Measurements from ENCODE around the gene GPRC5D.

The GPRC5D gene

DNA sequence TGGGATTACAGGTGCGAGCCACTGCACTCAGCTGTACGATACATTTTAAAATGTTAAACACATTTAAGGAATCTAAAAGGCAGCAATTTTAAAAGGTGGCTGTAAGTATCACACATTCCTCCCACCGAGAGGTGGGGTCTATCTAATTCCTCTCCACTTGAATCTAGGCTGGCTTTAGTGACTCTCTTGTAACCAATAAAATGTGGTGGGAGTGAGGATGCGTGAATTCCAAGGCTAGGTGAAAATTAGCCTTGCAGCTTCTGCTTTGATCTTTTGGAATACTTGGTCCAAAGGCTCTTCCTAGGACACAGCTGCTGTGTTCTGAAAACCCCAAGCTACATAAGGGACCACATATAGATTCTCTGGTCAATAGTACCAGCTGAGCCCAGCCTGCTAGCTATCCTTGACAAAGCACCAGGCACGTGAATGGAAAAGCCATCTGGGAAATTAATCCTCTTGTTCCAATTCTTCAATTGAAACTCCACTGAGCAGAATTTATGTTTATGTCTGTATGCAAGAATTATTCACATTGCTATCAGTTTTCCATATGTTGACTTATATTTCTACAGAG, 8.8 kb upstream of the GPRC5D start:
- no peak overlapping the region for H3K4me3 Mint-ChIP-seq
- H3K27ac Mint-ChIP-seq: no peak overlapping the region
- H3K9me3 Mint-ChIP-seq (ENCODE audit: low read depth): no peaks in the 10 kb centered on the region
- peaks cover 2% of the 10 kb centered on the region for H3K27me3 Mint-ChIP-seq
- H3K4me1 Mint-ChIP-seq (ENCODE audit: low read depth): no peaks in the 10 kb centered on the region
- H3K36me3 Mint-ChIP-seq: no peaks in the 10 kb centered on the region

DNA sequence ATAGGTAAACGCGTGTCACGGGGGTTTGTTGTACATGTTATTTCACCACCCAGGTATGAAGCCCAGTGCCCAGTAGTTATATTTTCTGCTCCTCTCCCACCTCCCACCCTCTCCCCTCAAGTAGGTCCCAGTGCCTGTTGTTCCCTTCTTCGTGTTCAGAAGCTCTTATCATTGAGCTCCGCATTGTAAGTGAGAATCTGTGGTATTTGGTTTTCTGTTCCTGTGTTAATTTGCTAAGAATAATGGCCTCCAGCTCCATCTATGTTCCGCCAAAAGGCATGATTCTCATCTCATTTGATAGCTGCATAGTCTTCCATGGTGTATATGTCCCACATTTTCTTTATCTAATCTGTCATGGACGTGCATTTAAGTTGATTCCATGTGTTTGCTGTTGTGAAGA, 6.9 kb upstream of the GPRC5D start:
- Mint-ChIP-seq H3K4me3 (no peak overlapping the region), H3K4me1 (ENCODE audit: low read depth) (no peaks in the 10 kb centered on the region), H3K27me3 (peaks cover 2% of the 10 kb centered on the region), H3K36me3 (no peaks in the 10 kb centered on the region), H3K27ac (no peak overlapping the region), H3K9me3 (ENCODE audit: low read depth) (no peaks in the 10 kb centered on the region)

DNA sequence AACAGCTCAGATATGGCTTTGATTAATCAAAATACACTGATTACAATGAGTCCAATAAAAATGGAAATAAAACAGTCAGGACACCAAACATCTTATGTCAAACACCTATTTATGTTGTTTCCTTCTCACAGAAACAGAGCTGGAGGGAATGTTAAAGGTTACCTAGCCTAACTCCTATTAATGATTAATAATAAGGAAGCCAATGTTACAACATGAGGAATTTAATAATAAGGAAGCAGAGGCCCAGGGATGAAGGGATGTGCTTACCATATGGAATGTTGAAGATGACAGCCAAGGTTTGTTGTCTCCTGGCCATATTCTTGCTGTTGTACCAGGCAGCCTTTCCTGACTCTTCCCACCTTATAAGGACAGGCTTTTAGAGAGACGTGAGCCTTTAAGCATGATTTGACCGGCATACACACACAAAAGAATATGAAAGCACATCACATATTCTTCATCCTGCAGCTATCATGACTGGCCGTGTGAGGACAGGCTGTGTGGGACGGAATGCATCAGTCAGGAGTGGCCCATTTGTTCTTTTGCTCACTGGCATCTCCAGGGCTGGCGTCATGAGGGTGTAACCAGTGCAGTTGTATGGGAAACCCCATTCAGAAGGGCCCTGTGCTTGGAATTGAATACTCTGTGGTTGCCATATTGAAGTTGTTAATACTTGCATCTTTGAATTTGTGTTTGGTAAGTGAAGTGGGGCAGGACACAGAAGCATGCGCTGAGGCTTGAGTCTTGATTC, 3.1 kb upstream of the GPRC5D start:
- no peaks in the 10 kb centered on the region for H3K9me3 Mint-ChIP-seq (ENCODE audit: low read depth)
- H3K4me1 Mint-ChIP-seq (ENCODE audit: low read depth): no peaks in the 10 kb centered on the region
- H3K27ac Mint-ChIP-seq: no peak overlapping the region
- no peak overlapping the region for H3K4me3 Mint-ChIP-seq
- H3K27me3 Mint-ChIP-seq: no peaks in the 10 kb centered on the region
- H3K36me3 Mint-ChIP-seq: no peaks in the 10 kb centered on the region

DNA sequence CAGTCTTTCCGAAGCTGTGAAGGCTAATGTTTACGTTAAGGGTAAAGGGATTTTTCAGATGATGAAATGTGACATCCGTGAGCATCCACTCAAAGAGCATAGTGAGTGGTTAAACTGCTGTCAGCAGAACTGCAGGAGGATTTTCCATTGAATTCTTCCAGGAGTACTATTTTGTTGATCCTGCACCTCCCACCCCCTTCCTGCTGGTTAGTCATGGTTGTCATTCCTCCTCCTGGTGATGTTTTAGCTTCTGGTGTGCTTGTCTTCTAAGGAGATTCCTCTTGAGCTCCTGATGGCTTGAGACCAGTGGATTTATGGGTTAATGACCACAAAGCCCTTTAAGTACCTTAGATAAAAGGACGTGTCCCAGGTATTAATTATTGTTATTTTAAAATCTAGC, 2.4 kb upstream of the GPRC5D start:
- Mint-ChIP-seq H3K27me3 (no peaks in the 10 kb centered on the region), H3K4me3 (no peak overlapping the region), H3K36me3 (no peaks in the 10 kb centered on the region), H3K9me3 (ENCODE audit: low read depth) (no peaks in the 10 kb centered on the region), H3K4me1 (ENCODE audit: low read depth) (no peaks in the 10 kb centered on the region), H3K27ac (no peak overlapping the region)

DNA sequence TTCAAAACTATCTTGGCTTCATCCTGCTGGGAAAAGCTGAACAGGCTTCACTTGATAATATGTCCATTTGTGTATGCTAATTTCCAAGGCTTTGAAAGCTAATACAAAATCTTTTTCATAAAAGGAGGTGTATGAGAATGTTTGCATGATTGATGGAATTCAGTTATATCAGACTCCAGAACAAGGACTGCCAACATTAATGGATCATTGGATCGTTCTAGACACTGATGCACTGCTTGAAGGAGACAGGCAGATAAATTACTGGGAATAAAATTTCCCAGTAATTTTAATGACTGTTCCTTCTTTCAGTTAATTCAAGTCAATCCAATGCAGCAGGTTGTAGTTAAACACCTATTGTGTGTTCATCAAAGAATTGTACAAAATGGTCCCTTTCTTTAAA, 466 bp downstream of the GPRC5D start:
- Mint-ChIP-seq H3K9me3 (ENCODE audit: low read depth) (no peaks in the 10 kb centered on the region), H3K36me3 (no peaks in the 10 kb centered on the region), H3K27me3 (peaks cover 2% of the 10 kb centered on the region), H3K4me3 (no peak overlapping the region), H3K27ac (no peak overlapping the region), H3K4me1 (ENCODE audit: low read depth) (no peaks in the 10 kb centered on the region)

DNA sequence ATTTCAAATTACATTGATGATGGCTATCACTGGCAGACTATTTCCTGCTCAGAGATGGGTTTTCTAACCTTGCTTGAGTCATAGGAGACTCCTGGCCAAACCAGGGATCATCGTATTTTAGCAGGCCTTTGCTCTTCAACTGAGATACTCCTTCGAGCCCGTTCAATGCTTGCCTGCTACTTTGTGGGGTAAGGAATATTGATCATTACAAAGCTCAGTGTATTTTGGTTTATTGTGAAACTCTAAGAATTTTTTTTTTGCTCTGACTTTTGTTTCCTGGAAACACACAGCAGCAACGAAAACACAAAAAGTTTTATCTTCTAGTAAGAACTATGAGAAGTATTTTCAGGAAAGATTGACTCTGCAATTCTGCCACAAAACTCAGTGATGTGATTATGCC, 4.1 kb downstream of the GPRC5D start:
- no peaks in the 10 kb centered on the region for H3K4me1 Mint-ChIP-seq (ENCODE audit: low read depth)
- H3K9me3 Mint-ChIP-seq (ENCODE audit: low read depth): no peaks in the 10 kb centered on the region
- H3K27me3 Mint-ChIP-seq: peaks cover 2% of the 10 kb centered on the region
- no peak overlapping the region for H3K4me3 Mint-ChIP-seq
- no peaks in the 10 kb centered on the region for H3K36me3 Mint-ChIP-seq
- H3K27ac Mint-ChIP-seq: no peak overlapping the region

DNA sequence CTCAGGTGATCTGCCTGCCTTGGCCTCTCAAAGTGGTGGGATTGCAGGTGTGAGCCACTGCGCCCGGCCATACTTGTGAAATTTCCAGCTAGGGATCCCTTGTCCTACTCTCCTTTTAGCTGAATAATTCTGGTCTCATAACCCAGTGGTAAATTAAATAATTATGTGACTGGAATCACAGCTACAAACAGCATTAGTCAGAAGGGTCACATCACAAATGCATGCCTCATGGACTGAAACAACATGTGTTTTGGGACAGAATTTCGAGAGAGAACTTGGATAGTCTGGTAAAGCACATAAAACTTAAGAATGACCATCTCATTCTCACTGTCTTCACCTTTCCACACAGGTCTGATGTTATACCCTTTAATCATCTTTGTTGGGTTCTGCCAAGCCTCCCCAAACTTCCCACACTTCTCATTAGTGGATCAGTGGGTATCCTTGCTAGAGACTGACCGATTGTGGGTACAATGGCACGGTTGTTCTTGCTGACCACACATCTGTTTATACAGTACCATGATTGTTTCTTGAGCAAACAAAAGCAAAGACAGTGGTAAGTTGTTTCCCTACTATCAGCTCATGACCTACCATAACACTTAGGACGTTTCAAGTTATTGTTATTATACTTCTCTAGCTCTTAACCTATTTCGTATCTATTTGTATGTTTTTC, 5.1 kb downstream of the GPRC5D start:
- peaks cover 2% of the 10 kb centered on the region for H3K27me3 Mint-ChIP-seq
- no peaks in the 10 kb centered on the region for H3K36me3 Mint-ChIP-seq
- no peak overlapping the region for H3K27ac Mint-ChIP-seq
- H3K4me1 Mint-ChIP-seq (ENCODE audit: low read depth): no peaks in the 10 kb centered on the region
- H3K4me3 Mint-ChIP-seq: no peak overlapping the region
- no peaks in the 10 kb centered on the region for H3K9me3 Mint-ChIP-seq (ENCODE audit: low read depth)

DNA sequence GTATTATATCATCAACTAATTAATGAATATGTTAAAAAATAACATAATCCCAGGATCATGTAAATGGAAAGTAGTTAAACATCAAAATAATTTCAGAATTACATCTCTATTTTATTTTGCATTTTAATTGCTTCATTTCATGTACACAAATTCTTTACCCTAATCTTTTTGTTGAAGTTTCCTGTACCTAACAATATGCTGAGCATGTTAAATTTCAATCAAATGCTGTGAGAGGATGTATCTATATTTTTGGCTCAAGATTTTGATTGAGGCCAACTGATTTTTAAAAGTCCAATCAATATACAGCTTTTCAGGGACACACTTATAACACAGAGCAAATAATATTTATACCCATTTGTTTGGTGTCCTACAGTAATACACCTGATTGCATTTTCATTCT, 6.4 kb downstream of the GPRC5D start:
- Mint-ChIP-seq H3K4me1 (ENCODE audit: low read depth) (no peaks in the 10 kb centered on the region), H3K9me3 (ENCODE audit: low read depth) (no peaks in the 10 kb centered on the region), H3K36me3 (no peaks in the 10 kb centered on the region), H3K27me3 (peaks cover 2% of the 10 kb centered on the region), H3K4me3 (no peak overlapping the region), H3K27ac (no peak overlapping the region)

DNA sequence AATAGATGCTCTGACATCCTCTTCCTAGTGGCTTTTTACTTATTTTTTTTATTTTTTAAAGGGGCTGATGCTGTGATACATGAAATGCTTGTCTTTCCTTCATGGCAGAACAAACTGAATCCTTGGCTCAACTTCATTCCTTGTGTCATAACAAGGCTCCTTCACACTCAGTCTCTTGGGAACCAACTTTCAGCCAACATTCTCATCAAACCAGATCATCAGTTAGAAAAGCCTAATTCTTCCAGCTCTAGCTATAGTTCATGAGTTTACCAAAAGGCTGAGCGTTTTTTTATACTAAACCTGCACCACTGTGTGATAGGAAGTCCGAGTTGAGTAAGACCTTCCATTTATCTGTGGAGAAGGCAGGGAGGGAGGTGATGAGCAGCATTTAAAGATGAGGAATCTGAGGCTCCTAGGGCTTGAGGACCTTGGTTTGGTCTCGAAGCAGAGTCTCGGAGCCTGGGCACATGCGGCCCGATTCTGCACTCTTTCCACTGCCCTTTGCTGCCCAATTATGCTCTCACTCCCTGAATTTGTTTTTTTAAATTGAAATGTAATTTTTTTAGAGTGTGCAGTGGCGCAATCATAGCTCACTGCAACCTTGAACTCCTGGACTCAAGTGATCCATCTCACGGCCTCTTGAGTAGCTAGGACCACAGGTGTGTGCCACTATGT, 8.2 kb downstream of the GPRC5D start:
- Mint-ChIP-seq H3K27me3 (peaks cover 2% of the 10 kb centered on the region), H3K9me3 (ENCODE audit: low read depth) (no peaks in the 10 kb centered on the region), H3K27ac (no peak overlapping the region), H3K4me3 (no peak overlapping the region), H3K36me3 (no peaks in the 10 kb centered on the region), H3K4me1 (ENCODE audit: low read depth) (no peaks in the 10 kb centered on the region)

DNA sequence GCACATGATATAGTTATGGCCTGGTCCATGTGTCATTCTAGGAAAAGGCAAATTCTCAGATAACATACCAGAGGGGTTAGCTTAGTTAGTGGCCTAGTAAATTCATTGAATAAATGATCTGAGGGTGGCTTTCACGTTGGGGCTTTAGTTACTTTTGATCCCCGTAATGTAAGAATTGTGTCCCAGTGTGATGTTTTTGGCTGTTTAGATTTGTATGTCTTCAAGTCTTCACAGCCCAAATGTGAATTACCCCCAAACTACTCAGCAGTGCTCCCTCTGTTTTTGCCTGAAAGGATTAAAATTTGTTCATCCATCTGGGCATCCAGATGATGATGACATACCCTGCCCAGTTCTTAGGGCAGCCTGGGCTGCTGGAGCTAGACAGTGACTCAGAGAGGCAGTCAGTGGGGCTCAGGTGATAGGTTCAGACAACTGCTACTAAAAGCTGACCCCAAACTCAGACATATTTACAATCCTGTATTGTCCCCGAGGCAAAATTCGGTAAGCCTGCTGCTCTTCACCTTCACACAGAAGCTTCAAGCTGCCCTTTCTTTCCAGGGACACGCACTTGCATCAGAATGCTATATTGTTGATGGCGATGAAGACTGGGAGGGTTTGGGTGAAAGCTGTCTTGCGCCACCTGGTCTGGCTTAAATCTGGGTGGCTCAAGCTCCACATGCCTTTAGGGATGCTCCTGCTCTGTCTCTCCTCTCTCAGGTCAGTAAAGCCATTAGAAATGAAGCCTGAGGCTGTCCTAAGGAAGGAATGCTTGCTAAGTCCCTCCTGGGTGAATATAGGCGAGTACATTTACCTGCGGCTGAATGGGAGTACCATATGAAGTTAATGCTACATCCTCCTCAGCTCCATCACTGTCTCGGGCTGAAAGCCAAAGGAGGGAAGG, 10.3 kb downstream of the GPRC5D start:
- no peak overlapping the region for H3K4me3 Mint-ChIP-seq
- H3K36me3 Mint-ChIP-seq: no peaks in the 10 kb centered on the region
- no peak overlapping the region for H3K27ac Mint-ChIP-seq

DNA sequence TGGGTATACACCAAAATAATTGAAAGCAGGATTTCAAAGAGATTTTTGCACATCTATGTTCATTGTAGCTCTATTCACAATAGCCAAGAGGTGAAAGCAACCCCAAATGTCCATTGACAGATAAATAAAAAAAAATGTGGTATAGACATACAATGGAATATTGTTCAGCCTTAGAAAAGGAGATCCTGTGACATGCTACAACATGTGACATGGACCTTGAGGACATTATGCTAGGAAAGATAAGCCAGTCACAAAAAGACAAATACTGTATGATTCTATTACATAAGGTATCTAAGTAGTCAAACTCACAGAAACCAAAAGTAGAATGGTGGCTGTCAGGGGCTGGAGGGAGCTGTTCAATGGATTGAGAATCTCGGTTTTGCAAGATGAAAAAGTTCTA, 12.1 kb downstream of the GPRC5D start:
- no peaks in the 10 kb centered on the region for H3K27me3 Mint-ChIP-seq
- no peaks in the 10 kb centered on the region for H3K4me1 Mint-ChIP-seq (ENCODE audit: low read depth)
- H3K27ac Mint-ChIP-seq: no peak overlapping the region
- no peak overlapping the region for H3K4me3 Mint-ChIP-seq
- H3K9me3 Mint-ChIP-seq (ENCODE audit: low read depth): no peaks in the 10 kb centered on the region
- H3K36me3 Mint-ChIP-seq: no peaks in the 10 kb centered on the region

More for the DNA sequence above, 10.3 kb downstream of the GPRC5D start:
- Mint-ChIP-seq H3K27me3 (no peaks in the 10 kb centered on the region), H3K4me1 (ENCODE audit: low read depth) (no peaks in the 10 kb centered on the region), H3K9me3 (ENCODE audit: low read depth) (no peaks in the 10 kb centered on the region)

DNA sequence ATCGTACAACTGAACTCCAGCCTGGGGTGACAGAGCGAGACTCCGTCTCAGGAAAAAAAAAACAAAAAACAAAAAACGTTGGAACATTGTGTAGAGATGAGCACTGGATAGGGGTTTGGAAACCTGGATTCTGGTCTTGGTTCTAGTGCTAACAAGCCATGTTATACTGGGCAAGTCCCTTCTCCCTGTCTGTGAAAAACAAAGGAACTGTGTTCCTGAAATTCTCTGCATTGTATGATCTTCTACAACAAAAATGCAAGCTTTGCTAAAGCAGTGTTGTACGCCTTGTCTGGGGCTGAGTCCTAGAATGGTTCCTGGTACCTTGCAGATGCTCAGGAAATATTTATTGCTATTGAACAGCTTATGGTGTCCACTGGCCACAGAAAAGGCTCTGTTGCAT, 13.4 kb downstream of the GPRC5D start:
- no peak overlapping the region for H3K27ac Mint-ChIP-seq
- H3K4me3 Mint-ChIP-seq: no peak overlapping the region
- no peaks in the 10 kb centered on the region for H3K4me1 Mint-ChIP-seq (ENCODE audit: low read depth)
- no peaks in the 10 kb centered on the region for H3K36me3 Mint-ChIP-seq
- H3K27me3 Mint-ChIP-seq: no peaks in the 10 kb centered on the region
- no peaks in the 10 kb centered on the region for H3K9me3 Mint-ChIP-seq (ENCODE audit: low read depth)

DNA sequence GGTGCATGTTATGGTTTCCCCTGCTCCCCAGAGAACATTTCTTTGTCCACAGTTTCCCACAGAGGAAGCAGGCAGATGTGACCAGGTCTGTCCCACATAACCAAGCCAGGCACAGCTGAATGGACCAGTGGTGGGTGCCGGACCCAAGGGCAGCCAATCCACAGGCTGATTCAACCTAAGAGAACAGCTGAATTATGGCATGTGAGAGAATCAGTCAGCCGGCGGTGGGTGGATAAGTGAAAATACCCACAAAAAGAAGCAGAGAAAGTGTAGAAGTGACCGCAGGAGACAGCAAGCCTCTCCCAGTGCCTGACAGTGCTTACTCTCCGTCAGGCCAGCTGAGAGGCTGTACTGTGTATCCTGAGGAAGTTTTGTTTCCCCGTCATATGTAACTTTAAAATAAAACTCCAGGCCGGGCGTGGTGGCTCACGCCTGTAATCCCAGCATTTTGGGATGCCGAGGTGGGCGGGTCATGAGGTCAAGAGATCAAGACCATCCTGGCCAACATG, 14.9 kb downstream of the GPRC5D start:
- Mint-ChIP-seq H3K36me3 (no peaks in the 10 kb centered on the region), H3K4me1 (ENCODE audit: low read depth) (no peaks in the 10 kb centered on the region), H3K9me3 (ENCODE audit: low read depth) (no peaks in the 10 kb centered on the region), H3K27ac (no peak overlapping the region), H3K27me3 (no peaks in the 10 kb centered on the region), H3K4me3 (no peak overlapping the region)

DNA sequence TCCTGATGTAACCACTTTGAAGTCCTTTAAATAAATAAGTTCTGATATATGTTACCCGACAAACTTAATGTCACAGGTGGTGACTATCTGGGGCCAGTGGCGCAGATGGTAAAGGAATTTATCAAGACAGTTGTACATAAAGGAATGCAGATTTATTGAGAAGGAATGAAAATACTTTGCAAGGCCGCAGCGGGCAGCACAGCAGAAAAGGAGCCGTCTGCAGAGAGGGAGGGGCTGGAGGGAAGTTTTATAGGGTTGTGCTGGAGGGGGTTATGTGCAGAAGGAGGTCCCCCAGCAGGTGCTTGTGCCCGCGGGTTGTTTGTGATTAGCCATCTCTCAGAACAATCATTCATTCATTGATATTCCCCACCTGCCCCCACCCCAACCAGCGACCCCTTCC, 17.4 kb downstream of the GPRC5D start:
- Mint-ChIP-seq H3K27me3 (no peaks in the 10 kb centered on the region), H3K9me3 (ENCODE audit: low read depth) (no peaks in the 10 kb centered on the region), H3K36me3 (no peaks in the 10 kb centered on the region), H3K4me1 (ENCODE audit: low read depth) (no peaks in the 10 kb centered on the region), H3K27ac (no peak overlapping the region), H3K4me3 (no peak overlapping the region)
